ENCODE measurements around the gene MTCL1. TPM values are rescaled to one million over a fixed set of nuclear protein-coding genes. Genes with fewer than 3 reads are reported as not detected.

Gene MTCL1
- total and polyA plus RNA-seq, 2 donors = 11.0 to 15.9 TPM

DNA sequence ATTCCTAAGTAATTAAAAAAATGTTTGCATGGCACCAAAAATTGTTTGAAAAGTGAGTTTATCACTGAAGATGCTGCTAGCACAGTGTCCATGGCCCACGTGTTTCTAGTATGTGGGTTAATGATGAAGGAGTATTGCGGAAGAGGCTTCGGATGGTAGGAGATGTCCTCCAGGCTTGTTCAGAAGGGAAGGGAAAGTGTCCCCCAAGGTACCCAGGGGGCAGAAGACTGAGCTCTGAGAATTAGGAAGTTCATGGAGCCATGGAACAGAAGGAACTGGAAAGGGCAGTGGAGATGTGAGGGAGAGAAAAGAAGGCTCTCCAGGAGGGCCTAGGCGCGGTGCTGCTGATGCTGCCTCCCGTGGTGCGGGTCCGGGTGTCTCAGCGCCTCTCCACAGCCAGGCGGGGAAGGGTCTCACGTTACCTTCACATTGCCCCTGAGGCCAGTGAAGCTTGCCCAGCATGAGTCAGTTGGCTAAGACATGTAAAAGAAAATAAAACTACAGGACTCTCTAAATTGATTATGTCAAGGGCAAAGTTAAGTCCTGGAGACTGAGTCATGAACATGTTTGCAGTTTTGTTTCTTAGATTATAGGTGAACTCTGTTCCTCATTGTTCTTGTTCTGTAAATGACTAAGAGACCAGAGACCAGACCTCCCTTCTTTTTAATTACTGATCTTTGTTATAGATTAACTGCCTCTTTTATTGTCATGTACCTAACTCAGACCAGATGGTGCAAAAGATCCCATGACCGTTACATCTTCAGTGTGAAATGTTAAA, 89.0 kb downstream of the MTCL1 start:
- no peaks in the 10 kb centered on the region for H3K27me3 ChIP-seq (ENCODE audit: control insufficient read depth in 2 of 2, insufficient read depth in 1 of 2, low read length in 1 of 2)
- H3K4me3 ChIP-seq (ENCODE audit: low read length in 2 of 2) = no peak overlapping the region
- WGBS = 89% methylated on average over 12 of the region's 12 CpGs
- H3K9me3 ChIP-seq (ENCODE audit: control insufficient read depth in 2 of 2, insufficient read depth in 1 of 2, low read length in 1 of 2) = no peaks in the 10 kb centered on the region
- H3K4me1 ChIP-seq (ENCODE audit: control insufficient read depth in 2 of 2, insufficient read depth in 2 of 2, low read length in 2 of 2) = peaks cover 4 to 16% of the 10 kb centered on the region in 2 donors
- no peak overlapping the region for H3K27ac ChIP-seq (ENCODE audit: low read depth in 1 of 2, low read length in 1 of 2)
- no peaks in the 10 kb centered on the region for H3K36me3 ChIP-seq (ENCODE audit: control insufficient read depth in 2 of 2, insufficient read depth in 2 of 2, low read length in 1 of 2)
- DNase-seq (ENCODE audit: low read depth in 6 of 9, low spot score in 9 of 9) = no peak

DNA sequence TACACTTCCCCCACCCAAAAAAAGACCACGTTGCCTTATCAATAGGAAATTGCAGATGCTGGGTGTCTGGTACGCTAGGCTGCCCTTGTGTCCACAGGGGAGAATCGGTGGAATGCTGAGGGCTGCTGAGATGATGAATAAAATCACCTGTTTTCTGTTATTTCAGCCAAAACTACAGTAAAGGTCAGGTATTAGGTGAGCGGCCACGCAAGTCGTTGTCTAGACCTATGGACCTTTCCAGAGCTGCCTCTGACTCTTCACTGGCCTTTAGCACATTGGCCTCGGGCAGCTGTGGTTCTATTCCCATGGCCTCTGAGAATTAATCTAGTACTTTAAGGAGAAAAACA, 89.6 kb downstream of the MTCL1 start:
- peaks cover 4 to 16% of the 10 kb centered on the region in 2 donors for H3K4me1 ChIP-seq (ENCODE audit: control insufficient read depth in 2 of 2, insufficient read depth in 2 of 2, low read length in 2 of 2)
- no peaks in the 10 kb centered on the region for H3K36me3 ChIP-seq (ENCODE audit: control insufficient read depth in 2 of 2, insufficient read depth in 2 of 2, low read length in 1 of 2)
- H3K4me3 ChIP-seq (ENCODE audit: low read length in 2 of 2) = no peak overlapping the region
- no peak overlapping the region for H3K27ac ChIP-seq (ENCODE audit: low read depth in 1 of 2, low read length in 1 of 2)
- 97% methylated on average over 7 of the region's 7 CpGs for WGBS
- no peak for DNase-seq (ENCODE audit: low read depth in 6 of 9, low spot score in 9 of 9)
- H3K9me3 ChIP-seq (ENCODE audit: control insufficient read depth in 2 of 2, insufficient read depth in 1 of 2, low read length in 1 of 2) = no peaks in the 10 kb centered on the region
- H3K27me3 ChIP-seq (ENCODE audit: control insufficient read depth in 2 of 2, insufficient read depth in 1 of 2, low read length in 1 of 2) = no peaks in the 10 kb centered on the region

DNA sequence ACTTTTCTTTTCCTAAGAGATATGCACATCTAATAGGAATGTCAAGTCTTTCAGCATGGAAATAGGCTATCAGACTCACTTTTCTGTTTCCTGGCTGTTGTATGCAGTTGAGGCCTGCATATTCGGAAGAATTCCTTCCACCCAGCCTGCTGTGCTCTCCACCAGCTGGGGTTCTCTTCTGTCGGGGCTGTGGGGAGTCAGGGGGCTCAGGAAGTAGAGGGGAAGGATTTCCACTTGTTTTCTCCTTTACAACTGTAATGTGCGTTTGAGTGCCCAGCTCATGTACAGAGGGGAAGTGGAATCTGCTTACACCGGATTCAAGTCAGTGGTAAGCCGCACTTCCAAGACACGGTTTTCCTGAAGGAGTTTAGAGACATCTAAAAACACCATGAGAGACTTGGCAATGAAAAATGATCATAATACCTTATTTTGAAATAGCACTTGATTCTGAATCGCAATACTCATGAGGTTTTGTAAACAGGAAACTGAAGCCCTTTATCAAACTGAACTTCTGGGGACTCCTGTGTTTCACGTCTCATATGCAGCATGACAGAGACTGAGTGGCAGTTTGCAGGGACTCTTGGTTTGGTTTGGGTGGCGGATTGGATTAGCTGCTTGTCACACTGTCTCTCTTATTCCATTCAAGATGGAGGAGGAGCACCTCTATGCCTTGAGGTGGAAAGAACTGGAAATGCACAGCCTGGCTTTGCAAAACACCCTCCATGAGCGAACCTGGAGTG, 90.4 kb downstream of the MTCL1 start:
- no peaks in the 10 kb centered on the region for H3K36me3 ChIP-seq (ENCODE audit: control insufficient read depth in 2 of 2, insufficient read depth in 2 of 2, low read length in 1 of 2)
- no peak overlapping the region for H3K27ac ChIP-seq (ENCODE audit: low read depth in 1 of 2, low read length in 1 of 2)
- peaks cover 4 to 16% of the 10 kb centered on the region in 2 donors for H3K4me1 ChIP-seq (ENCODE audit: control insufficient read depth in 2 of 2, insufficient read depth in 2 of 2, low read length in 2 of 2)
- H3K4me3 ChIP-seq (ENCODE audit: low read length in 2 of 2) = no peak overlapping the region
- no peaks in the 10 kb centered on the region for H3K9me3 ChIP-seq (ENCODE audit: control insufficient read depth in 2 of 2, insufficient read depth in 1 of 2, low read length in 1 of 2)
- no peaks in the 10 kb centered on the region for H3K27me3 ChIP-seq (ENCODE audit: control insufficient read depth in 2 of 2, insufficient read depth in 1 of 2, low read length in 1 of 2)
- 39% methylated on average over 10 of the region's 10 CpGs for WGBS
- DNase-seq (ENCODE audit: low read depth in 6 of 9, low spot score in 9 of 9) = peak in 5 of 9 donors; percentile 18 to 74 (median 28)

DNA sequence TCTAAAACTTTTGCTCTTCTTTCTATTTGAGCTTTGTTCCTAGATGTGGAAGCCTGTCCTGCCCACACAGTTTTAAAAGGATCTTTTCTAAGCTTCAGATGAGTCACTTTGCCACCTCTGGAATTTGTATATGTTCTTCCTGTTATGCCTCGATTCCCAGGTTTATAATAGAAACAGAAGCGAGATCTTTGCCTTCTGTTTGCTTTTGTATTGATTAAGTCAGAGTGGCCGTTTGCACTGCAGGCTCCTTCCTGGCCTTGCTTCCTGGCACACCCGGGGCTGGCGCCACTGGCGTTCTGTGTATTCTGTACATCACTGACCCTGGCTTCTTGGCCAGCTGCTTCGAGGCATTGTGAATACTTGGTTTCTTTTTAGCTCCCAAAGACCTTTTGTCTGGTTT, 91.8 kb downstream of the MTCL1 start:
- 90% methylated on average over 7 of the region's 7 CpGs for WGBS
- Histone ChIP-seq H3K27ac (ENCODE audit: low read depth in 1 of 2, low read length in 1 of 2) (no peak overlapping the region), H3K36me3 (ENCODE audit: control insufficient read depth in 2 of 2, insufficient read depth in 2 of 2, low read length in 1 of 2) (no peaks in the 10 kb centered on the region), H3K4me1 (ENCODE audit: control insufficient read depth in 2 of 2, insufficient read depth in 2 of 2, low read length in 2 of 2) (peaks cover 4 to 16% of the 10 kb centered on the region in 2 donors), H3K4me3 (ENCODE audit: low read length in 2 of 2) (no peak overlapping the region), H3K27me3 (ENCODE audit: control insufficient read depth in 2 of 2, insufficient read depth in 1 of 2, low read length in 1 of 2) (no peaks in the 10 kb centered on the region), H3K9me3 (ENCODE audit: control insufficient read depth in 2 of 2, insufficient read depth in 1 of 2, low read length in 1 of 2) (no peaks in the 10 kb centered on the region)
- DNase-seq (ENCODE audit: low read depth in 6 of 9, low spot score in 9 of 9) = no peak

DNA sequence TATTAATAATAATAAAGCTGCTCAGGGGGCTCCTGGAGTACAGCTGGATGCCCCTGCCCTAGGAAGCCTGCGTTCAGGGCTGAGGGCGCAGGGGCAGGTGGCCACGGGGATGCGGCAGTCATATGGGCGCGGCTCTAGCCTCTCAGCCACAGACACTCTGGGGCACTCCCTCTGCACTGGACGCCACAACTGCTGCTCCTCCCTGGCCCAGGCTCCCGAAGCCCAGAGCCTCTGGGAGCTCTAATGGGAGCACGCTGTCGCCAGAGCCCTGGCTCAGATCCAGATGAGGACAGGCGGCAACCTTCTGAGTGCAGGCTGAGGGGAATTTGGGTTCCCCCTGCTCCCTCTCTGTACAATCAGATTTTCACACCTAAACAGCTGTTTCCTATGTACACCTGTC, 93.6 kb downstream of the MTCL1 start:
- peaks cover 4 to 16% of the 10 kb centered on the region in 2 donors for H3K4me1 ChIP-seq (ENCODE audit: control insufficient read depth in 2 of 2, insufficient read depth in 2 of 2, low read length in 2 of 2)
- H3K27me3 ChIP-seq (ENCODE audit: control insufficient read depth in 2 of 2, insufficient read depth in 1 of 2, low read length in 1 of 2) = no peaks in the 10 kb centered on the region
- no peak overlapping the region for H3K27ac ChIP-seq (ENCODE audit: low read depth in 1 of 2, low read length in 1 of 2)
- WGBS = 86% methylated on average over 11 of the region's 11 CpGs
- H3K36me3 ChIP-seq (ENCODE audit: control insufficient read depth in 2 of 2, insufficient read depth in 2 of 2, low read length in 1 of 2) = no peaks in the 10 kb centered on the region
- no peak for DNase-seq (ENCODE audit: low read depth in 6 of 9, low spot score in 9 of 9)
- no peak overlapping the region for H3K4me3 ChIP-seq (ENCODE audit: low read length in 2 of 2)
- no peaks in the 10 kb centered on the region for H3K9me3 ChIP-seq (ENCODE audit: control insufficient read depth in 2 of 2, insufficient read depth in 1 of 2, low read length in 1 of 2)

DNA sequence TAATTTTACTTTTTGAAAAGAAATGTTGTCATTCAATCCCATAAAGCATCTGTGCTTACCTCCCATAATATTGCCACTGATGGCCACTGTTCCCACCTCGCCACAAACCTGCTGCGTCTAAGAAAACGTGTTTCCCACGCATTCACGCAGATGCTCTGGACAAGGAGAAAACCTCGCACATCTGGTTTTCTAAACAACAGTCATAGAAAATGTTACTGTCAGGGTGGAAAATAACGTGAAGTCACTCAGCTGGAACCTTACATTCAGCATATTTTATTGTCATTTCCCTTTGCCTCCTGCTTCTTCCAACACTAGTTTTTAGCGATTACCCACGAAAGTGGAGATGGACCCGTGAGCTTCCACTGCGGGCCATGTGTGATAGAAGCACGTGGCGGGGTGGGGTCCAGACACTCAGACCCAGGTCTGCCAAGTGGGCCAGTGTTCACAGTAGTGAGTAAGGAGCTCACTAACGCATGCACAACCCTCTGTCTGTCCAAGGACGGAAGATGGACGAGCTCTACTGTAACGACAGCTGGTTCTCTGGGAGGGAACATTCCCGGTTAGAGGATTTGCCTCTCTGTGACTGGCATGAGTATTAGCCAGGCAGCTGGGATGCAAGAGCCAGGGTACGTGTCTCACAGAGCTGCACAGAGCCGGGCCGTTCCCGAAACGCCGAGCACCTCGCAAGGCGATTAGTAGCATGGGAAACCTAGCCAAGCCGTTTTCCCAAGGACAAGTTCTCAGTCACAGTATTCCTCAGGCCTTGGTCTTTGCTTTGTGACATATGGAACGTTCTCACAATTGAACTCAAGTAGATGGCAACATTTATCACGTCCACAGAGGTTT, 94.5 kb downstream of the MTCL1 start:
- no peak for DNase-seq (ENCODE audit: low read depth in 6 of 9, low spot score in 9 of 9)
- no peak overlapping the region for H3K27ac ChIP-seq (ENCODE audit: low read depth in 1 of 2, low read length in 1 of 2)
- no peak overlapping the region for H3K4me3 ChIP-seq (ENCODE audit: low read length in 2 of 2)
- WGBS = 93% methylated on average over 29 of the region's 29 CpGs
- H3K27me3 ChIP-seq (ENCODE audit: control insufficient read depth in 2 of 2, insufficient read depth in 1 of 2, low read length in 1 of 2) = no peaks in the 10 kb centered on the region
- peaks cover 4 to 16% of the 10 kb centered on the region in 2 donors for H3K4me1 ChIP-seq (ENCODE audit: control insufficient read depth in 2 of 2, insufficient read depth in 2 of 2, low read length in 2 of 2)
- H3K36me3 ChIP-seq (ENCODE audit: control insufficient read depth in 2 of 2, insufficient read depth in 2 of 2, low read length in 1 of 2) = no peaks in the 10 kb centered on the region
- no peaks in the 10 kb centered on the region for H3K9me3 ChIP-seq (ENCODE audit: control insufficient read depth in 2 of 2, insufficient read depth in 1 of 2, low read length in 1 of 2)

DNA sequence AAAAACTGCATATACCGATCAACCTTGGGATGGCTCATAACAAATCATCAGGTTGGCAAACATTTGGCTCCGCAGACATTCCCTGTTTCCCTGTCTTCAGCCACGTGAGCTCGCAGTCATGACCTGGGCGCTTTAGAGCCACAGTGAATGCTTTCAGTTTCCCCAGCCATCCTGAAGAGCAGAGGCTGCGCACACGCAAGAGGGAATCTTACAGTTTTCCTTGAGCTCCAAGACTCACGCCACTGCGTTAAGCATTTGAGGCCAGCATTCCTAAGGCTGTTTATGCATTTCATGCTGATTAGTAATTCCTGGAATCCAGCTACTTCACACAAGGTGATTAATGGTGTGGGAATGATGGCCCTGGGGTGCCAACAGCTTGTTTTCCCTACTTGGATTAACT, 95.1 kb downstream of the MTCL1 start:
- Histone ChIP-seq H3K4me1 (ENCODE audit: control insufficient read depth in 2 of 2, insufficient read depth in 2 of 2, low read length in 2 of 2) (peaks cover 3 to 16% of the 10 kb centered on the region in 2 donors), H3K4me3 (ENCODE audit: low read length in 2 of 2) (no peak overlapping the region), H3K9me3 (ENCODE audit: control insufficient read depth in 2 of 2, insufficient read depth in 1 of 2, low read length in 1 of 2) (no peaks in the 10 kb centered on the region), H3K36me3 (ENCODE audit: control insufficient read depth in 2 of 2, insufficient read depth in 2 of 2, low read length in 1 of 2) (no peaks in the 10 kb centered on the region), H3K27me3 (ENCODE audit: control insufficient read depth in 2 of 2, insufficient read depth in 1 of 2, low read length in 1 of 2) (no peaks in the 10 kb centered on the region), H3K27ac (ENCODE audit: low read depth in 1 of 2, low read length in 1 of 2) (no peak overlapping the region)
- no peak for DNase-seq (ENCODE audit: low read depth in 6 of 9, low spot score in 9 of 9)
- 98% methylated on average over 9 of the region's 9 CpGs for WGBS

DNA sequence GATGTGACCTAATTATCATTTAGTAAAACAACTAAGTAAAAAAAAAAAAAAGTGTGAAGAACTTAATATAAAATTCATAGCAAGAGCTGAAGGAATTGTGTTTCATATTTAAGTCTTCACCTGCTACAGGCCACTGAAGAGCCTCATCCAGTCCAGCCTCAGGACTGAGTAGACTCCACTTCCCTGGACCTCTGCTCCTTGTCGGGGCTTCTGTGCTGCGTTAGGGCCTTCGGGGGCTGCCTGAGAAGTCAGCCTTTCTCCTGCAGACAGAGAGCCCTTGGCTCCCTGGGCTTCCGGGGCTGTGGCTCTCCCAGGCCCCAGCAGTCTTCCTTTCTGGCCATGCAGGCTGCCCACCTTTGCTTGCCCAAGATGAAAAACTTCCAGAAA, 95.5 kb downstream of the MTCL1 start:
- DNase-seq (ENCODE audit: low read depth in 6 of 9, low spot score in 9 of 9) = no peak
- 97% methylated on average over 4 of the region's 4 CpGs for WGBS
- Histone ChIP-seq H3K27ac (ENCODE audit: low read depth in 1 of 2, low read length in 1 of 2) (no peak overlapping the region), H3K9me3 (ENCODE audit: control insufficient read depth in 2 of 2, insufficient read depth in 1 of 2, low read length in 1 of 2) (no peaks in the 10 kb centered on the region), H3K27me3 (ENCODE audit: control insufficient read depth in 2 of 2, insufficient read depth in 1 of 2, low read length in 1 of 2) (no peaks in the 10 kb centered on the region), H3K4me1 (ENCODE audit: control insufficient read depth in 2 of 2, insufficient read depth in 2 of 2, low read length in 2 of 2) (peaks cover 0 to 12% of the 10 kb centered on the region in 2 donors), H3K4me3 (ENCODE audit: low read length in 2 of 2) (no peak overlapping the region), H3K36me3 (ENCODE audit: control insufficient read depth in 2 of 2, insufficient read depth in 2 of 2, low read length in 1 of 2) (no peaks in the 10 kb centered on the region)

All from thymus (tissue), 11 donors.